Esophagus squamous epithelium (tissue), 5 donors: ENCODE data around the gene COL8A1. TPM values are rescaled to one million over a fixed set of nuclear protein-coding genes. Genes with fewer than 3 reads are reported as not detected.

Experiments used
- DNase-seq: peaks from one replicate; lab custom pipeline; 2025; lab: John Stamatoyannopoulos, UW
- H3K27ac ChIP-seq, 4 donors: fragments of 200-600 bp; sonication (generic); one replicate each; pipeline ENCODE4 v1.5.1; 2016 to 2019; ENCODE audit warnings: mild to moderate bottlenecking in 1 of 4
- H3K27me3 ChIP-seq, 4 donors: fragments of 200-600 bp; sonication (generic); 1 replicate in 3 of 4; 2 replicates in 1 of 4; pipeline versions ENCODE4 v1.5.1 to v1.6.0; 2017 to 2021; ENCODE audit warnings: antibody characterized with exemption in 1 of 4
- H3K36me3 ChIP-seq, 3 donors: fragments of 200-600 bp; sonication (generic); one replicate each; pipeline ENCODE4 v1.5.1; 2016 to 2019
- H3K4me1 ChIP-seq, 3 donors: fragments of 200-600 bp; sonication (generic); one replicate each; pipeline ENCODE4 v1.5.1; 2017 to 2019
- H3K4me3 ChIP-seq, 4 donors: fragments of 200-600 bp; sonication (generic); 1 replicate in 3 of 4; 2 replicates in 1 of 4; pipeline ENCODE4 v1.5.1; 2016 to 2019; ENCODE audit warnings: mild to moderate bottlenecking in 2 of 4, moderate library complexity in 1 of 4
- H3K9me3 ChIP-seq, 3 donors: fragments of 200-600 bp; sonication (generic); one replicate each; pipeline ENCODE4 v1.5.1; 2016 to 2019
- CTCF ChIP-seq, 6 experiments: fragments of 450-650 bp in 4 of 6; fragments of 200-600 bp in 2 of 6; sonication (generic) in 2 of 6; IDR thresholded peaks; one replicate each; pipeline ENCODE4 v1.5.1; 2016 to 2019; ENCODE audit warnings: antibody characterized with exemption in 6 of 6, mild to moderate bottlenecking in 4 of 6, moderate library complexity in 4 of 6
- POLR2A ChIP-seq, 4 donors: fragments of 450-650 bp; IDR thresholded peaks; one replicate each; pipeline ENCODE4 v1.6.1; 2017; ENCODE audit warnings: antibody characterized with exemption in 4 of 4, mild to moderate bottlenecking in 4 of 4, moderate library complexity in 3 of 4
- WGBS, 2 donors: methylation state at CpG; one replicate each; pipeline ENCODE4 v1.1.5; 2018; 5-methylcytosine and 5-hydroxymethylcytosine counted together
- intact Hi-C: fragments of 100-400 bp; cut with DNase I; formaldehyde crosslinking; loops from one replicate; pipeline ENCODE4 v1.15.0; 2022
- total RNA-seq, 4 donors: library from RNA; depleted of rRNA; stranded (reverse); fragments of >200 nt; gene quantifications; one replicate each; pipeline ENCODE4 v1.1.0, GENCODE V29; 2016
- donor health status: DM: yes; HTN: yes; CAD: no.

The COL8A1 gene
- total RNA-seq, 4 donors from 2014 or later: 2.3 to 15.6 (median 5.0) TPM

- H3K9me3 ChIP-seq: no peaks in the 10 kb centered on the region
- 50 to 67% methylated on average over 2 of the region's 2 CpGs for WGBS, 2 donors
- no peaks in the 10 kb centered on the region for H3K27me3 ChIP-seq
- H3K27ac ChIP-seq: no peak overlapping the region
- no peaks in the 10 kb centered on the region for H3K4me1 ChIP-seq
- intact Hi-C loops: no loop called here
- DNase-seq: no peak
- H3K36me3 ChIP-seq: no peaks in the 10 kb centered on the region
- TF ChIP-seq POLR2A (IDR thresholded peaks at IDR 0.05) (no peak), CTCF (IDR thresholded peaks at IDR 0.05) (no peak)
- no peak overlapping the region for H3K4me3 ChIP-seq
Measured at GRCh38 chr3:99760629-99761028, 122.2 kb downstream of the COL8A1 start.

DNA sequence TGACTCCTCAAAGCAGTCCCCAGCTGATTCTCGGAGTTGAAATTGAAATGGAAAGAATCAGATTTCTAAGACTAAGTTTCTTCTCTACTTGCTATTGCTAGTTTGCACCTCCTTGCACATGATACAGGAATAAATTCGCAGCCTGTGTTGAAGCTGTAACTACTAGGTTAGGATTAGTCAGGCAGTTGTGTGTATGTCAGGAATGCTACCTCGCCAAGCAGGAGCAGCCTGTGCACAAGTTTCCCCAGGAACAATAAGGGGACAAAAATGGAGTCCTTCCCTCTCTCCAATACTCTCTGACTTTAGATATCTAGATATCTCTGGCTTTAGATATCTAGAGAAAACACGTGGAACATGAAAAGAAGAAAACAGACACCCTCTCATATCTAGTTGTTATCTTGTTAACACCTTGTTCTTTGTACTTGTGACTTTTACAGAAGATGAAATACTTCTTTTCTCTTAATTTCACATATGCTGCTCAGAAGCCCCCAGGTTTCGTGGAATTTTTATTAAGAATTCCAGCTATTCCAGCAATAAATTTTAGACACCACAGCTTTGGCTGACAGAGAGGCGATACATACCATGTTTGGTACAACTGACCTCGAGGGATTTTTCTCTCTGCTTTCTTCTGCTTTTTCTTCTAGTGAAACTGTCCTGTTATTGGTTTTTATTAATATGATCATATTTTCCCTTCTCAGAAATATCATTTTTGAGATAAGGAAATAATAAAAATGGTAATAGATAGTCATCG is 123.2 kb downstream of the COL8A1 start:
- no peak overlapping the region for H3K27ac ChIP-seq
- DNase-seq: no peak
- no peaks in the 10 kb centered on the region for H3K27me3 ChIP-seq
- H3K9me3 ChIP-seq: no peaks in the 10 kb centered on the region
- 76 to 83% methylated on average over 8 of the region's 8 CpGs for WGBS, 2 donors
- H3K4me1 ChIP-seq: no peaks in the 10 kb centered on the region
- no peak overlapping the region for H3K4me3 ChIP-seq
- TF ChIP-seq POLR2A (IDR thresholded peaks at IDR 0.05): no peak
- TF ChIP-seq CTCF (IDR thresholded peaks at IDR 0.05): no peak
- intact Hi-C loops: no loop called here
- H3K36me3 ChIP-seq: no peaks in the 10 kb centered on the region

DNA sequence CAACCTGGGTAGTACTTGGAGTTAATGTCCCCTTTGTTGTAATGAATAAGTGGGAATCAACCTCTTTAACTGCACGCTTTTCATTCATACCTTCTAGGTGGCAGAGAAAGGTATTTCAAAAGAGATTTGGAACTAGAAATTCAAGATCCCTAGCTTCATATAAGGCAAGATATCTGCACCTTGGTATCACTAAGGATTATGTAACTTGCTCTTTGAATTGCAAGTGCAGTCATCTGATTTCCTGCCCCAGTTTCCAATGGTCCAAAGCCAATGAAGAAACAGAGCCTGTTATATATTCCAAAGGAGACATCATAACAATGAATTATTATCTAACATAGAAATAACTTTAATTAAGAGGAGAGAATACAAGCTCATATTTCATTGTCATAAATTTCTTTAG is 124.5 kb downstream of the COL8A1 start:
- Histone ChIP-seq H3K27me3 (no peaks in the 10 kb centered on the region), H3K9me3 (no peaks in the 10 kb centered on the region), H3K36me3 (no peaks in the 10 kb centered on the region), H3K4me3 (no peak overlapping the region), H3K27ac (no peak overlapping the region), H3K4me1 (no peaks in the 10 kb centered on the region)
- 100% methylated on average over 1 of the region's 1 CpG for WGBS, 2 donors
- intact Hi-C loops: no loop called here
- TF ChIP-seq CTCF (IDR thresholded peaks at IDR 0.05) (no peak), POLR2A (IDR thresholded peaks at IDR 0.05) (no peak)
- no peak for DNase-seq

DNA sequence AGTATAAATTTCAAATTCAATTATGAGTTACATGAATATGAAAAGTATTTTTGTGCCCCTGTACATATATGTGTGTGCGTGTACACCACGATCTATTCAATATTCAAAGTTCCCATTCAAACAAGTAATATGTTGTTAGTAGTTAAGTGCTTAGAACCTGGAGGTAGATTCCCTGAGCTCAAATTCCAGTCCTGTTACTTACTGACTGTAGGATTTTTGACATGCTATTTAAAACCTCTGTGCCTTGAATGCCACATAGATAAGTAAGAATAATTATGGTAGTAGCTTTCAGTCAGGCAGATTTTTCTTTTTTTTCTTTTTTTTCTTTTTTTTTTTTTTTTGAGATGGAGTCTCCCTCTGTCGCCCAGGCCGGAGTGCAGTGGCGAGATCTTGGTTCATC is 126.0 kb downstream of the COL8A1 start:
- no peaks in the 10 kb centered on the region for H3K36me3 ChIP-seq
- 72 to 97% methylated on average over 4 to 5 of the region's 5 CpGs for WGBS, 2 donors
- TF ChIP-seq POLR2A (IDR thresholded peaks at IDR 0.05): no peak
- no peak for TF ChIP-seq CTCF (IDR thresholded peaks at IDR 0.05)
- no peak overlapping the region for H3K4me3 ChIP-seq
- no peak for DNase-seq
- no peaks in the 10 kb centered on the region for H3K4me1 ChIP-seq
- no peaks in the 10 kb centered on the region for H3K9me3 ChIP-seq
- intact Hi-C loops: no loop called here
- no peak overlapping the region for H3K27ac ChIP-seq
- H3K27me3 ChIP-seq: no peaks in the 10 kb centered on the region

DNA sequence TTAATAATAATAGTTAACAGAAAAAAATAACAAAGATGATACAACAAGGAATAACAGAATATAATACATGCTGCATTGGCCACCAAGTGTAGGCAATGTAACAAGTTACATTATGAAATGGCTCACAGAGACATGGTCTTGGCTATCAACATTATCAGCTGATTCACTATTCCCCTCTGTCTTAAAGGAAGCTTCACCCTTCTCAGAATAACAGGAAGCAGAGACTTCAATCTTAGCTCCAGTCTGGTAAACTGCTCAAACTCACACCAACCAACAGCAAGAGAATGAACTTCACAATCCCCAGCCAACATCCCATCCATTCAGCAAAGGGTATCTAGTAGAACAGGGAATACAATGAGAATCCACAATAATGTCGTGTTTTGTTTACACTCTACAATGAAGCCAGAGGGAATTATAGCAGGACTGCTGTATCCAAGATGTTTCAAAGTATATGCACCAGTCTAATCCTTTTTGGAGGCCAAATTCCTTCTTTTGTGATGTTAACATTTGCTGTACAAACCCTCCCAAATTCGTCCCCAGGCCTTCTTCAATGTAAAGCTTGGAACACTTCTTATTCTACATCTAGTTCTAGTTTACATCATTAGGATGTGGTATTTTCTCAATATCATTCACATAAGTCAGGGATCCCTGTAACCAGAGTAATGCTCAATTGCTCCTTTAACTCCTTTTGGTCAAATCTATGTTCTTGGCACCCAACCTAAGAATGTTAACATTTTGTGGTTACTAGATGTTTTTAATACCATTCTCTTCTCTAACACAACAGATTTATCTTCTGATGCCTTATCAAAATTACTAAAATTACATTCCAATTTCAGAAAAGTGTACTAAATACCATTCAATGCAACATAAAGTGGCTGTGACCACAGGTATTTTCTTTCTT is 126.9 kb downstream of the COL8A1 start:
- 52 to 59% methylated on average over 2 of the region's 2 CpGs for WGBS, 2 donors
- TF ChIP-seq CTCF (IDR thresholded peaks at IDR 0.05): no peak
- no peak for TF ChIP-seq POLR2A (IDR thresholded peaks at IDR 0.05)
- Histone ChIP-seq H3K9me3 (no peaks in the 10 kb centered on the region), H3K27me3 (no peaks in the 10 kb centered on the region), H3K36me3 (no peaks in the 10 kb centered on the region), H3K4me1 (no peaks in the 10 kb centered on the region), H3K27ac (no peak overlapping the region), H3K4me3 (no peak overlapping the region)
- intact Hi-C loops: no loop called here
- DNase-seq: no peak
